Measurements from ENCODE around the gene NFKBIA. TPM values are rescaled to one million over a fixed set of nuclear protein-coding genes. Genes with fewer than 3 reads are reported as not detected.
A peak's percentile ranks its signal among the peaks of the same experiment; 100 is the strongest.

Gene NFKBIA
- polyA plus RNA-seq, 1 experiment = 51.6 TPM

DNA sequence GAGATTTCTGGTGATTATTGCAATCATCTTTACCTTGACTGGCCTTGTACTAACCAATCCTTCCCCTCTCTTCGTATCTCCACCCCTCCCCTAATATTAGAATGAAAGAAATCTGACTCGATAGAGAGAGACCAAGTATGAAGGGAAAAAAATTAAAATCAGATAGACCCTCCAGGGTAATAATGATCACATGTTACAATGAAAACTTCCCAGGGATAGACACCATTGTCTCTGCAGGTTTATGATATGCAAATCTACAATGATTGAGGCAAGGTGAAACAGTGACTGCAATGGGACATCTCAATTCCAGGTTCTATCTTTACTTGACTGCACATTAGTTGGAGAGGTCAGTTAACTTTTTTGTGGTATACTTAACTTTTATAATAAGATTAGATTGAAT, 1.5 kb upstream of the NFKBIA start:
- H3K4me3 ChIP-seq (ENCODE audit: low read depth, low read length) = no peak overlapping the region
- ChIA-PET CTCF (interaction anchor here (0.6 to 3.5 kb wide), 17 partner anchors 13 to 292 kb away, joined by 3 to 70 read pairs (median 5); partner anchors contain the start of gene PSMA6), POLR2A (interaction anchor here (2.7 kb wide), 1 partner anchor 21 kb away, joined by 22 read pairs; no protein-coding TSS in a partner anchor)
- no peak for DNase-seq (ENCODE audit: low read depth, low spot score)
- no peaks in the 10 kb centered on the region; the same call in 1 of the 2 replicates for H3K9me3 ChIP-seq (ENCODE audit: control insufficient read depth, insufficient read depth, low read length)
- no peaks in the 10 kb centered on the region for H3K27me3 ChIP-seq (ENCODE audit: control insufficient read depth, insufficient read depth, low read length)
- no peak overlapping the region for H3K27ac ChIP-seq (ENCODE audit: low read depth, low read length)
- TF ChIP-seq, protein P1, sequence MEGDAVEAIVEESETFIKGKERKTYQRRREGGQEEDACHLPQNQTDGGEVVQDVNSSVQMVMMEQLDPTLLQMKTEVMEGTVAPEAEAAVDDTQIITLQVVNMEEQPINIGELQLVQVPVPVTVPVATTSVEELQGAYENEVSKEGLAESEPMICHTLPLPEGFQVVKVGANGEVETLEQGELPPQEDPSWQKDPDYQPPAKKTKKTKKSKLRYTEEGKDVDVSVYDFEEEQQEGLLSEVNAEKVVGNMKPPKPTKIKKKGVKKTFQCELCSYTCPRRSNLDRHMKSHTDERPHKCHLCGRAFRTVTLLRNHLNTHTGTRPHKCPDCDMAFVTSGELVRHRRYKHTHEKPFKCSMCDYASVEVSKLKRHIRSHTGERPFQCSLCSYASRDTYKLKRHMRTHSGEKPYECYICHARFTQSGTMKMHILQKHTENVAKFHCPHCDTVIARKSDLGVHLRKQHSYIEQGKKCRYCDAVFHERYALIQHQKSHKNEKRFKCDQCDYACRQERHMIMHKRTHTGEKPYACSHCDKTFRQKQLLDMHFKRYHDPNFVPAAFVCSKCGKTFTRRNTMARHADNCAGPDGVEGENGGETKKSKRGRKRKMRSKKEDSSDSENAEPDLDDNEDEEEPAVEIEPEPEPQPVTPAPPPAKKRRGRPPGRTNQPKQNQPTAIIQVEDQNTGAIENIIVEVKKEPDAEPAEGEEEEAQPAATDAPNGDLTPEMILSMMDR (IDR thresholded peaks at IDR 0.05; ENCODE audit: low read depth, low read length) = no peak

DNA sequence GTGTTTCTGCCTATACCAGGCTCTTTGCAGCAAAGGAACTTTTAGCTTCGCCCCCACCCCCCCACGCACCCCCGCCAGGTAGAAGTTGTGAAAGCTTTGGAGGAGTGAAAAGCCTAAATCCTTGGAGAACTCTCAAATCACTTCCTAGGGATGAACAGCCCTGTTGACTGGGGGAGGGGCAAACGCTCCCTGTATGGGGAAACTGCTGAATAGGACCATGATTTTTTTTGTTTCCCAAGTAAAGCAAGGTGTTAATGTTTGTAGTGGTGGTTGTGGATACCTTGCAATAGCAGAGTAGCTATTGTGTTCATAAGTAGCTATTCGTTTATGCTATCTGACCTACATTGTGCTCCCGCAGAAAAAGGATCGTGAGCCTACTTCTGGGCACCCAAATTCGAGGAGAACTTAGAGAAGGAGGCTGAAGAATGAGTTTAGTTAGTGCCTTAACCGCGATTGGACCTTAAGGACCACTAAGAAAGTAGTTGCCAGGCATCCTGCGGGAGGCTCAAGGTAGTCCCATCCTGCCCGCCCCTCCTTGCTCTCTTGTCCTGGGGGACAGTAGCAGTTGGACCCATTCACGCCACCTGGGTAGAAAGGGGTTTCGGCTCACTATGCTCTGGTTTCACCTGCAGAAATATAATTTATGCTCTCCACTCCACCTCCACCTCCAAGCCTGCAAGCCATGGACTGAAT, 901 bp upstream of the NFKBIA start:
- Histone ChIP-seq H3K4me3 (ENCODE audit: low read depth, low read length) (peak overlapping the region; percentile 84), H3K9me3 (ENCODE audit: control insufficient read depth, insufficient read depth, low read length) (no peaks in the 10 kb centered on the region; the same call in 1 of the 2 replicates), H3K27me3 (ENCODE audit: control insufficient read depth, insufficient read depth, low read length) (no peaks in the 10 kb centered on the region), H3K27ac (ENCODE audit: low read depth, low read length) (peak overlapping the region; percentile 83)
- ChIA-PET CTCF (interaction anchor here (0.6 to 3.5 kb wide), 22 partner anchors 8 to 291 kb away, joined by 3 to 70 read pairs (median 4); partner anchors contain the start of gene PSMA6), POLR2A (interaction anchor here (0.7 to 2.7 kb wide), 13 partner anchors 20 to 283 kb away, joined by 3 to 25 read pairs (median 8); partner anchors contain the start of genes PPP2R3C, PRORP and PSMA6)
- DNase-seq (ENCODE audit: low read depth, low spot score) = no peak
- TF ChIP-seq, protein P1 (IDR thresholded peaks at IDR 0.05; ENCODE audit: low read depth, low read length) = no peak

DNA sequence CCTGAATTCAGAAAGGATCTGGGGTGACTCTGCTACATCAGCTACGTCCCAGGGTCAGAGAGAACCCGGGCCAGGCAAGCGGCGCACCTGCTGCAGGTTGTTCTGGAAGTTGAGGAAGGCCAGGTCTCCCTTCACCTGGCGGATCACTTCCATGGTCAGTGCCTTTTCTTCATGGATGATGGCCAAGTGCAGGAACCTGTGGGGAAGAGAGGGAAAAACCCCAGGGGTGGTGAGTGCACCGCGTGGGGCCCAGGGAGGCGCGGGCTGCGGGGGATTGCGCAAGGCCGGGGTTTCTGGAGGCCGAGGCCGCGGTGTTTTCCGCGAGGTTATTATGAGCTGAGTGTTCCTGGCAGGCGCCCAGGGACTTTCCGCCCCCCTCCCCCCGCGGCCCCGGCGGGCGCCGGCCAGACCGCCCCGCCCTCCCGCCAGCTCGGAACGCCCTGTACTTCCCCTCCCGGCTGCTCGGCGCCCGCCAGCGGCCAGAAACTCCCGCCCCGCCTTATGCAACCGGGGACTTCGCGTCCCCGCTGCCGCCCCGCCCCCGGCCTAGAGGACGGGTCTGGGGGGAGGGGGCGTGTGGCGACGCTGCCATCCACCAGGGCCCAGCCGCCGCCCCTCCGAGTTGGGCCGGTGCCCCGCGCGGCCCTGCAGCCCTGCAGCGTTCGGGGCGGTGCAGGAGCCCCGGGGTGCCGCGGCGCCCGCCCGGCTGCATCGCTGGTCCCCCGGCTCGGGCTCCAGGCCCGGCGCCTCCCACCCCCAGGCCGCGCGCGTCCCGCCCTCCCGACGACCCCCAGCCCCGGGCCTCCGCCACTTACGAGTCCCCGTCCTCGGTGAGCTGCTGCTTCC, 723 bp downstream of the NFKBIA start:
- ChIA-PET CTCF (interaction anchor here (0.6 to 3.5 kb wide), 10 partner anchors 13 to 800 kb away, joined by 3 to 70 read pairs (median 4); no protein-coding TSS in a partner anchor), POLR2A (interaction anchor here (0.5 to 2.7 kb wide), 24 partner anchors 10 to 939 kb away, joined by 3 to 25 read pairs (median 4); partner anchors contain the start of genes FAM177A1, PPP2R3C, PRORP and PSMA6)
- Histone ChIP-seq H3K9me3 (ENCODE audit: control insufficient read depth, insufficient read depth, low read length) (no peaks in the 10 kb centered on the region; the same call in 1 of the 2 replicates), H3K4me3 (ENCODE audit: low read depth, low read length) (peak overlapping the region; percentile 94), H3K27me3 (ENCODE audit: control insufficient read depth, insufficient read depth, low read length) (no peaks in the 10 kb centered on the region), H3K27ac (ENCODE audit: low read depth, low read length) (peak overlapping the region; percentile 92)
- peak; percentile 82 for DNase-seq (ENCODE audit: low read depth, low spot score)
- TF ChIP-seq, protein P1 (IDR thresholded peaks at IDR 0.05; ENCODE audit: low read depth, low read length) = no peak

DNA sequence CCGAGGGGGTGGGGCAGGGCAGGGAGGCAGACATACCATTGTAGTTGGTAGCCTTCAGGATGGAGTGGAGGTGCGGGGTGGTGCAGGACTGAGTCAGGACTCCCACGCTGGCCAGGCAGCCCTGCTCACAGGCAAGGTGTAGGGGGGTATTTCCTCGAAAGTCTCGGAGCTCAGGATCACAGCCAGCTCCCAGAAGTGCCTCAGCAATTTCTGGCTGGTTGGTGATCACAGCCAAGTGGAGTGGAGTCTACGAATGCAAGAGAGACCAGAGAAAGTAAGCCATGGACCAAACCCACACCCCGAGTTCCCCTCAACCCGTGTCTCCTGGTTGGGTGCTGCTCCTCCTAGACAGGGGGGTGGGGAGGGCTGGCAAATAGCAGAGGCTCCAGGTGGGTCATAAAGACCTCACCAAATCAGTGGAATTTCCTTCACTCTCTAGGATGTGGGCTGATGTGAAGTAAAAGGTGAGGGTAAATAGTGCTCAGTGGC, 1.4 kb downstream of the NFKBIA start:
- Histone ChIP-seq H3K4me3 (ENCODE audit: low read depth, low read length) (peak overlapping the region; percentile 94), H3K27ac (ENCODE audit: low read depth, low read length) (peak overlapping the region; percentile 78), H3K27me3 (ENCODE audit: control insufficient read depth, insufficient read depth, low read length) (no peaks in the 10 kb centered on the region), H3K9me3 (ENCODE audit: control insufficient read depth, insufficient read depth, low read length) (no peaks in the 10 kb centered on the region; the same call in 1 of the 2 replicates)
- TF ChIP-seq, protein P1 (IDR thresholded peaks at IDR 0.05; ENCODE audit: low read depth, low read length) = no peak
- no peak for DNase-seq (ENCODE audit: low read depth, low spot score)
- POLR2A ChIA-PET = interaction anchor here (0.6 to 2.7 kb wide), 15 partner anchors 9 to 357 kb away, joined by 3 to 25 read pairs (median 6); partner anchors contain the start of genes FAM177A1 and PSMA6
- CTCF ChIA-PET = interaction anchor here (0.6 to 3.5 kb wide), 9 partner anchors 10 to 800 kb away, joined by 3 to 40 read pairs (median 4); no protein-coding TSS in a partner anchor

Measured in AG04450 (cell line).